Measurements from ENCODE around the gene COL27A1.

The COL27A1 gene

GRCh38 chr9:114169029-114169951 lies 14.0 kb downstream of the COL27A1 start:
- DNase-seq: no peak

GRCh38 chr9:114169952-114170770 lies 14.8 kb downstream of the COL27A1 start:
- DNase-seq: no peak

DNA sequence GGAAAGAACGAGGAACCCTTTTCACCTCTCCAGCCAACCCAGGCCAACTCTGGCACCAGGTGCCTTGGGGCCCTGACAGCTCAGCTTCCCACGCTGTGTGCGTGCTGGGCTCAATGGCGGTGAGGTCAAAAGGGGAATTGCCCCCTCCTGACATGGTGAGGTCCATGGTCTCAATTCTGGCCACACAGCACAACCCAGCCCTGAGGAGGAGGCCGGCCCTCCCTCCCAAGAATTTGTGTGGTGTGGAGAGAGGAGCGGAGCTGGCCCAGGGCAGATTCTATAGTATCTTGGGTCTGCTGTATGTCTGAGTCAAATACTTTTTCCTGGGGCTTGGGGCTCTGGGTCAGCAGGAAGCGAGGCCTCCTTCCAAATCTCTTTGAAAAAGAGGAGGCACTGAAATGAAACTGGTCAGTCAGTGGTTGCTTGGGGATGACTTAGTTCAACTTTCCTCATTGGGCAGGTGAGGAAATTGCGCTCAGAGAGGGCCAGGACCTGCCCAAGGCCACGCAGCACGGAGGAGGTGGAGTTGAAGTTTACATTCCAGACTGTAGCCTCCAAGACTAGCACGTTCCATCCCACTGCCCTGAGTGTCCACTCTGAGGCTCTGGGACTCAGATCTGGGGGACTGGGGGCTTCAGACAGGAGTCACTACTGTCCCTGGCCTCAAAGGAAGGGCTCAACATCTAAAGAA lies 15.6 kb downstream of the COL27A1 start:
- no peak for DNase-seq

DNA sequence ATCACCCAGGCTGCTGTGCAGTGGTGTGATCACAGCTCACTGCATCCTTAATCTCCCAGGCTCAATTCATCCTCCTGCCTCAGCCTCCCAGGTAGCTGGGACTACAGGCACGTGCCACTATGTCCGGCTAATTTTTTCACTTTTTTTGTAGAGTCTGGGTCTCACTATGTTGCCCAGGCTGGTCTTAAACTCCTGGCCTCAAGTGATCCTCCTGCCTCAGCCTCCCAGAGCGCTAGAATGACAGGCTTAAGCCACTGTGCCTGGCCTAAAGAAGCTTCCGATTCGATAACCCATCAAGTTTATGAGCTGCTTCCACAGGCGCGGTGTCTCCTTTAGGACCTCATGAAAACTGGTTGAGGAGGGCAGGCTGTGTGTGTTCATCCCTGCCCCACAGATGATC lies 16.2 kb downstream of the COL27A1 start:
- DNase-seq: no peak

- no peak for DNase-seq
Measured at GRCh38 chr9:114172981-114173833, 17.9 kb downstream of the COL27A1 start.

GRCh38 chr9:114174557-114174875 lies 19.2 kb downstream of the COL27A1 start:
- no peak for DNase-seq

DNA sequence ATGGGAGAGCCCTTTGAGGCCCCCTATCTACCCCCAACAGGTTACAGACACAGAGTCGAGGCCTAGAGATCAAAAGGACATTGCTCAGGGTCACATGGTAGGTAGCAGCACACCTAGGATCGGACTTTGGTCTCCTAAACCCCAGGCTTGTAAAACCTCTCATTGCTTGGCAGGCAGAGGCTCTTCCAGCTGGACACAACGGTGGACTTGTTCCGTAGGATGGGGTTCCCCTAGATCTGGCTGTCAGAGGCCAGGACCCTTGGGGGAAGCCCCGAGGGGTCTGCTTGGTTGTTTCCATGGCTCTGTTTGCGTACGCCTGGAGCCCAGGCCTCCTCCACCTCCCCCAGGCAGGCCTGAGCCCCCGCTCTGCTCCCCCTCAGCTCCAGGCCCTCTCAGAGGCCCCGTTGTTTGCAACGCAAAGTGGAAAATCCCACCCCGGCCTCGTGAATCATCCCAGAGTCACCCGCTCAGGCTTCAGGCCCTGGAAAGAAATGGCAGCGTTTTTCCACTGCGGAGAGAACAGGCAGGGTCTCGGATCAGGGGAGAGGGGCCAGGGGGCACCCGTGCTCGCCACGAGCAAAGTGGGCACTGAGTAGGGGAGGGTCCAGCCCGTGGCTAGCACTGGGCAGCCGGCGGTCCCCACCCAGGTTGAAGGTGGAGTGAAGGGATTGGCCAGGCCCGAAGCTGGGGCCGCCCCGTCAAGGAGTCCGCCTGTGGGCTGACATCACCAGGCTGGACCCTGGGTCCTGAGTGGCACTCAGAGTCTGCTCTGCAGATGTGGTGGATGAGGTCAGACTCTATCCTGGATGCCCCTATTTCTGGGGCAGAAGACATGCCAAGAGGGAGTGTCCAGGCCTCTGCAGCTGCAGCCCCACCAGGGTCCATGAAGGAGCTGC lies 19.8 kb downstream of the COL27A1 start:
- no peak for DNase-seq

DNA sequence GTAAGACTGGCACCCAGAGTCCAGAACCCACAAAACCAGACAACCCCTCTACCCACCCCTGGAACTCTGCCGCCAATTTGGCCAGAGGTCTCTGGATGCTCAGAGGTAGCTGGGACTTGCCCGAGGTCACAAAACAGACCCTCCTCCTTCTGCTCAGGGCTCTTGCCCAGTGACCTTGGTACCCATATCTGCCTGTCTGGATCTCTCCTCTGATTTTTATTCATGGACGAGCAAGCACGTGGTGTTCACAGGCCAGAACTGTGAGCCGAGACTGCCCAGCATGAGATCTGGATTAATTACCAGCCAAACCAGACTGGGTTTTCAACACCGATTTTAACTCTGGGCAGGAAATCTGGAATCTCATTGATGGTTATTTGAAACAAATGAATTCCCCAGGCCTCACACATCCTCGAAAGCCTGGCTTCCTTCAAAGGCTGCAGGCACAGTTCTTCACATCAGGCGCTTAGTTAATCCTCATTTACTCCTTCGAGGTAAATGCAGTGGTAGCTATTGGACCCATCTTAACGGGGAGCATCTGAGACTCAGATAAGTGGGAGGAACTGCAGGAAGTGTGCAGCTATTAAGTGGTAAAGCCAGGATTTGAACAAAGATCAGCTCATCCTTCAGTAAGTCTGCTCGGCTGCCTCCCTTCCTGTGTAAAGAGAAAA lies 21.4 kb downstream of the COL27A1 start:
- no peak for DNase-seq

- DNase-seq: peak; percentile 12
Measured at GRCh38 chr9:114177423-114178064, 22.2 kb downstream of the COL27A1 start.

DNA sequence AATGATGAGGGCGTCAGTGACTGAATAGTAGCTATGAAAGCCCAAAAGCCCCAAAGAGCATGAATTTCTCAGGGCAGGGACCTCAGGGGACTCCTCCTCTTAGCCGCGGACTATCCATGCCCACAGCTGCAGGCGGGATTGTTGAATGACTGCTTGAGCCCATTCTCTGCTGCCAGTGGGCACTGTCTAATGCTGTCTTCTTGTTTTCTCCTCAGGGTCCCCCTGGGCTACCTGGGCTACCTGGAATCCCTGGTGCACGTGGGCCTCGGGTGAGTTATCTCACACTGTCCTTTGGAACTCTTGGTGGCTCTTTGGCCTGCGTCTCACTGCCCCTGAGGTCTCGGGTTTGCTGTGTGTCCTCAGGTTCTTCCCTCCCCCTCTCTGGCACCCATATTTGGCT lies 22.7 kb downstream of the COL27A1 start:
- no peak for DNase-seq

DNA sequence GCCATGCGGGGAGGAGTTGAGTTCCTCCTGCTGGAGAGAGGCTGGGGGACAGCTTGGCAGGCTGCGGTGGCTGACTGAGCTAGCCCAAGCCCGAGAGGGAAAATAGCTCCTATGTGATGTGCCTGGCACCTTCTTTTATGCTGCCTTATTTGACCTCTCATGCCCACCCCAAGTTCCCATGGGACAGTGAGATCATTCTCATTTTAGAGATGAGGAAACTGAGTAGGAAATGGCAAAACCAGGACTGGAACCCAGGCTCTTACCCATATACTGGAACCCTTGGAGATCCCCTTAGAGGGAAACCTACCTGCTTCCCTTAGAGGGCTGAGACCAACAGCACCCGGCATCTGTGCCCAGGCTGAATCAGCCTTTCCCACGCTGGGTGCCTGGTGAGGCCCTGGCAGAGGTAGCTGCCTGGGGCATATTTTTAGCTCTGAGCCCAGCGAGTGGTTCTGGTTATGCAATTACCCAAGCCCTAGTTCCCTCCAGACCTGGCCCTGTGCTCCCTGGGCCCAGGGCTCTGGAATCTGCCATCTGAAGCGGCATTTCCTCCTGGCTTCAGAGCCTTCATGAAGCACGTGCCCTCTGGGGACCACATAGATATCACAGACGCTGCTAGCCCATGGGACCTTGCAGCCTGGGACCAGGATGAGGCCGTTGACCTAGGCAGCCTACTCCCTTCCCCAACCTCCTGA lies 23.6 kb downstream of the COL27A1 start:
- no peak for DNase-seq

- no peak for DNase-seq
Measured at GRCh38 chr9:114179516-114179915, 24.2 kb downstream of the COL27A1 start.

DNA sequence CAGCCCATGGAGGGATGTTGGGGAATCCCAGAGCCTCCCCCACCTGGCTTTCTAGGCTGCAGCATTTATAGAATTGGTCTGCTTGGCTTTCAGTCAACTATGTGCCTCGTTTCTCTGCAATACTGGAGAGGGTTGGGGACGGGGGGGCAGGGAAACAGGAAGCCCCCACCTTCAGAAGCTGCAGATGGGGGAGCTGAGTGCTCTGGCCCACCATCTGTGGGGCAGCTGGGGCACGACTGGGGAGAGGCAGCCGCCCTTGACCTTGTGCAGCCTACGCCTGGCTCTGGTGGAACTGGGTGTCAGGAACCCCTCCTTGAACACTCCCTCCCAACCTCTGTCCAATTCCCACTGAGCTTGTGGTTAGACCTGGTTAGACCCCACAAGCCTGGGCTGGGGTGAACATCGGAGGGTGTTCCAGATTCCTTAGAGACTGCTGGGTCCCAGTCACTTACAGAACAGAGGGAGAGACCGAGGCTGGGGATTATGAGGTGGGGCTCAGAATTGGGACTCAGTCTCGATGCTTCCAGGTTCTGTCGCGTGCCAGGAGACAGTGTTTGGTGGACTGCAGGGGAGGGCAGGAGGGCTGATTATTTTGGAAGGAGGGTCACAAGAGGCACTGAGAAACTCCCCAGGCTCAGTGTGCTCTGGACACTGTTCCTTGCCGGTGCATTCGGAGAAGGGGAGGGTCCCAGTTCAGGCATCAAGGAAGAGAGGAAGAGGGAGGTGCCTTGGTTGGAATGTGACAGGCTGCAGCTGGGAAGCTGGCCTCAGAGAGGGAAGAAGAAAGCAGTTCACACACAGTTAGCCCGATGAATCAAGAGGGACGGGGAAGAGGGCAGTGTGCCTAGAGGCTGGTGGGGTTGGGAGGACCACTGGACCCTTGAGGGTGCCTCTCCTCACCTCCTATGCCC lies 25.6 kb downstream of the COL27A1 start:
- no peak for DNase-seq

DNA sequence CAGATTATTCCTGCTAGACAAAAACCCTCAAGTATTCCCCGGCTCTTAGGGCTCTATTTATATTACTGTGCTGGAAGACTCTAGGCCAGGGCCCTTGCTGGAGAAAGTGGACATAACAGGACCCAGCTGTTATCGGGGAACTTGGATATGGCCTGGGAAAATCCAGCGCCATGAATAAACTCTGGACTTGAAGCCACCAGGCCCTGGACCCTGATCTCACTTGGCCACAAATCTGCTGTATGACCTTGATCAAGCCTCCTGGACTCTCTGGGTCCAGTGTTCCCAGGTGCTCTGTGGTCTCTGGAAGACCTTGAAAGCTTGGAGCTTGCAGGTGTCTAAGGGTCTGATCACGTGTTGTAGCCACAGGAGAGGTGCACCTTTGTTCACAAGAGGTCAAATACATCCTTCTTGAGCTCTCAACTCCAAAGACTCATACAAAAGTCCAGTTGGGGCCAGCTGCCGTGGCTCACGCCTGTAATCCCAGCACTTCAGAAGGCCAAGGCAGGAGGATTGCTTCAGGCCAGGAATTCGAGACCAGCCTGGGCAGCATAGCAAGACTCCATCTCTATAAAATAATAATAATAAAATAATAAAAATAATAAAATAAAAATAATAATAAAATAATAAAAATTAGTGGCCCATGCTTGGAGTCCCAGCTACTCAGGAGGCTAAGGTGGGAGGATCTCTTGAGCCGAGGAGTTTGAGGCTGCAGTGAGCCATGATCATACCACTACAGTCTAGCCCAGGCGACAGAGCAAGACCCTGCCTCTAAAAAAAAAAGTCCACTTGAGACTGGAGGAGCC lies 26.5 kb downstream of the COL27A1 start:
- DNase-seq: no peak

- DNase-seq: no peak
Measured at GRCh38 chr9:114183006-114183405, 27.7 kb downstream of the COL27A1 start.

- DNase-seq: no peak
Measured at GRCh38 chr9:114184071-114184470, 28.7 kb downstream of the COL27A1 start.

DNA sequence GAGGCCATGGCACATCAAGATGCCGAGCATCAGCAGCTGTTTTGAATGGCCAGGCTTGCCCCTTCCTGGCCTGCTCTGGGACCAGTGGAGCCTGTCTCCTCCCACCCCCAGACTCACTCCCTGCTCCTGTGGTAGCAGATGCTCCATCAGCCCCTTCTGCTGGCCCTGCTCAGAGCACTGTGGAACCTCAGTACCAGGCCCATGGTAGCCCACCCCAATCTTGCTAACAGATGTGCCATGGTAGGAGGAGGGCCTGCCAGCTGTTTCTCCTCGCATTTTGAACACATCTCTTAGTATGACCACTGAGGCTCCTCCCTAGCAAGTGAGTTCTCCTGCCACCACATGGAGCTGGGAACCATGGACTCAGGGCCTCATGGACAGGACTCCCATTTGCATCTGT lies 29.5 kb downstream of the COL27A1 start:
- no peak for DNase-seq

Data from NCI-H2171 treated with DMSO at 0.1 percent for 48 hours (cell line).